Stimulated activated CD8-positive, alpha-beta memory T cell treated with anti-CD3 and anti-CD28 coated beads, Interleukin-7, amount 100 ng/mL, for 48 hours (primary cell): Measurements from ENCODE around the gene COL13A1.

ENCODE experiments used
- DNase-seq, 2 donors: peaks; one replicate each; pipeline ENCODE4 v3.0.0-alpha.2; 2020; ENCODE audit warnings: low read depth in 1 of 2; ENCODE audit errors: extremely low read depth in 1 of 2

Gene COL13A1

GRCh38 chr10:69960988-69961880 is 159.5 kb downstream of the COL13A1 start:
- DNase-seq: no peak

- DNase-seq: no peak
Observed at GRCh38 chr10:69961881-69962745, 160.4 kb downstream of the COL13A1 start.

DNA sequence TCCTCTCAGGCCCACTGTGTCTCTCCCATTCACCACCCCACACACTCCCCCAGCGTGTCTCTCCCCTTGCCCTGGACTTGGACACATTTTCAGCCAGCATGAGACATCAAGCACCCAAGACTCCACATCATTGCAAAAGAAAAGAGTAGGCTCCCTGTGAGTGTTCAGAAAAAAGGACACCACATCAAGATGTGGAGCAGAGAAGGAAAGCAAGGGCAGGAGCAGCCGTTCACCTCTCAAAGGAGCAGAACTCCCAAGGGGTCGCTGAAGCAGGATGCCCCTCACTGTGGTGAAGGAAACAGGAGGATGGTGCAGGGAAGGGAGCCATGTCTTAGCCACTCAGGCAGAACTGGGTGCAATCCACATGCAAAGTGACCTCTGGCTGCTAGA is 161.0 kb downstream of the COL13A1 start:
- no peak for DNase-seq

DNA sequence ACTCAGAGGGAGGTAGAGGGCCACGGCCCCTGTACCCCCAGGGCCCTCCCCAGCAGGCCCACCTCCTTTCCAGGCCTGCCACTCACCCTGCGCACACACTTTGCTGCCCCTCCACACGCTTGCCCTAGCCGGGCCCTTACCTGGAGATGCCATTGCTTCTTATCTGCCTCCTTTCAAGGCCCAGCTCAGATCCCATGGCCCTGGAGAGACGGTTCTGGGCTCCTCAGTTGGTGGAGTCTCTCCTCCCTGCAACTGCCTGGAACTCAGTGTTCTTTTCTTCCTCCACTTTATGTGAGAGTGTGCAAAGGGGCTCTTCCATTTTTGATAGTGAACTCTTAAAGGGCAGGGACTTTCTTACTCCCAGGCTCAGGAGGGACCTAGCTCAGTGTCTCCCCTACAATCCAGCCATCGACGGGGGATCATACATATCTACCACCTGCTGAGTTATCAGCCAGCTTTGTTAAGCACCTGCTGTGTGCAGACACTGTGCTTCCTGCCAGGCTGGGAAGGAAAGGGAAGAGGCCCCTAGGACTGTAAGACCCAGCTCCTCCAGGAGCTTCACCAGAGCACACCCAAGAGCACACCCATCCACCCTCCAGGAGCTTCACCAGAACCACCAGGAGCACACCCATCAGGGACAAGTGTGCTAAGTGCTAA is 161.6 kb downstream of the COL13A1 start:
- no peak for DNase-seq

DNA sequence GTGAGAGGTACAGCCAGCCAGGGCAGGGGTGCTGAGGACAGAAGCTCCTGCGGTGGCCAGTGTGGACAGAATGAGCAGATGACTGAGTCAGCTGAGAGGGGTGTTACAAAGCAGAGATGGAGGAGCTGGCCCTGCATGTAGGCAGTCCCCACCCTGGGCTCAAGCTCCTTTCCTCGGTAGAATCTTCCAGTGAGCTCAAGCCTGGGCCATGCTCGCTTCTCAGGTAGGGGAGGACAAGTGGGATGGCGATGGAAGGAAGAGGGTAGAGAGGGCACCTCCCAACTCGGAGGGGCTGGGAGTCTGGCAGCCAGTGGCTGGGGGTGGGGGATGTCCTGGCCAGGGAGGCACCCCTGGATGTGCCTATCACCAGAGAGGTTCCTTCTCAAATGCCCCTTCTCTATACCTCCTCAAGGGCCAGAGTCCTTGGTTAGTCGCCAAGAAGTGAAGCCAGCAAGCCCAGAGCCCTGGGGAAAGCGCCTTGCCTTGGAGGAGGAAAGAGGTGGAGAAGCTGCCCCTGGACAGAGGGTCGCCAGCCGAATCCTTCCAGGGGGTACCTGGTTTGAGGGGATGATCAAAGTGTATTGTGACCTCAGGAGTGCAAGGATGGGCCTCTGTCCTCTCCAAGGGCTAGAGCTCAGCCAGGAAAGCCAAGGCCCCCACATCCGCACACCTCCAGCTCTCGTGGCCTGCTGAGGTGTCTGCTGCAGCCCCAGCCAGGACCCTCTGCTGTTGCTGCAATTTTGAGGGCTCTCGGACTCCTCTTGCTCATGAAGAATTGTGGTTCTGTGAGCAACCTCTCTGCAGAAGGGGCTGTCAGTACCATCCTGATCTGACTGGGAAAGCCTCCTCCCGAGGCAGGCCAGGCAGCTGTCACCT is 162.4 kb downstream of the COL13A1 start:
- DNase-seq: no peak

- no peak for DNase-seq
Observed at GRCh38 chr10:69965086-69965485, 163.4 kb downstream of the COL13A1 start.

GRCh38 chr10:69965919-69966662 is 164.4 kb downstream of the COL13A1 start:
- no peak for DNase-seq

DNA sequence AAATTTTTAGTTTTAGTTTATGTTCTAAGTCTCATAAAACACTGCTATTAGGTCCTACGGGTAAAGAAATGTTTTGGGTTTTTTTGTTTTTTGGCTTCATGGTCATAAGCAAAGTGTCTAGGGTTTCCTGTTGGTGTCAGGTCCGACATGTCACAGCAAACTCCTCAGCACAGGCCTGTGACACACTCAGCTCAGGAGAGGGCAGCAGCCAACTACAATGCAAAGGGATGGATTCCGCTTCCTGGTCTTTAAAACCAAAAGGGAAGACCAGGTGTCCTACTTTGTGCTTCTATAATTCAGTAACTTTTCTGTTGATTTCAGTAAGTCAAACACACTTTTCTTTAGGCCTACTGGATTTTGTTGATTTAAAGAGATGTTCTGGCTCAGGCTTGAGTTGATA is 167.1 kb downstream of the COL13A1 start:
- DNase-seq: no peak

GRCh38 chr10:69969977-69970376 is 168.3 kb downstream of the COL13A1 start:
- DNase-seq: no peak

- DNase-seq: no peak
Observed at GRCh38 chr10:69972981-69973397, 171.3 kb downstream of the COL13A1 start.

DNA sequence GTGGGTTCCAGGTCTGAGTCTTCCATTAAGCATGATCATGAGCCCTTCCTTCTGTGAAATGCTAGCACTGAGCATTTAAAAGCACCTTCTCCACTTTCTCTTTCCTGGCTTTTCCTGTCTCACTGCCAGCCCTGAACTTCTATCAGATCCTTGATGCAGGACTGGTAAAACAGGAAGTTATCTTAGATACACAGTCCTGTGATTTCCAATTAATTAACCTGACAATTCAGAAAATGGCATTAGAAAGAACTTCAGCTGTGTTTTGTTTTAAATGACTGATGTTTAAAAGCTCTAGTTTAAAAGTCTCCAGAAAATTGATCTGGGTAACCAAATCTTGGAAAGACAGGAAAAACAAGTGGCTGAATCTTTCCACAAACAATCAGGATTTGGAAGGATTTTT is 172.0 kb downstream of the COL13A1 start:
- no peak for DNase-seq

GRCh38 chr10:69974551-69975155 is 172.9 kb downstream of the COL13A1 start:
- no peak for DNase-seq

- DNase-seq: no peak
Observed at GRCh38 chr10:69976795-69977546, 175.3 kb downstream of the COL13A1 start.

GRCh38 chr10:69979174-69979573 is 177.5 kb downstream of the COL13A1 start:
- no peak for DNase-seq

DNA sequence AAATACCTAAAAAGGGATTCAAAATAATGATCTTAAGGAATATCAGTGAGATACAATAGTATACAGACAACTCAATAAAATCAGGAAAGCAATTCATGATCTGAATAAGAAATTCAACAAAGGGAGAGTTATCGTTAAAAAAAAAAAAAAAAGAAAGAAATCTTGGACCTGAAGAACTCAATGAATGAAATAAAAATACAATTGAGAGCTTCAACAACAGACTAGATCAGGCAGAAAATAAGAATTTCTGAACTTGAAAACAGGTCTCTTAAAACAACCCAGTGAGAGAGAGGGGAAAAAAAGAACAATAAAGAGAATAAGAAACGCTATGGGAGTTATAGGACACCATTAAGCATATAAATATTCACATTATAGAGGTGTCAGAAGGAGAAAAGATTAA is 179.0 kb downstream of the COL13A1 start:
- DNase-seq: no peak

GRCh38 chr10:69988094-69988493 is 186.4 kb downstream of the COL13A1 start:
- DNase-seq: no peak

- no peak for DNase-seq
Observed at GRCh38 chr10:69991151-69991550, 189.4 kb downstream of the COL13A1 start.

DNA sequence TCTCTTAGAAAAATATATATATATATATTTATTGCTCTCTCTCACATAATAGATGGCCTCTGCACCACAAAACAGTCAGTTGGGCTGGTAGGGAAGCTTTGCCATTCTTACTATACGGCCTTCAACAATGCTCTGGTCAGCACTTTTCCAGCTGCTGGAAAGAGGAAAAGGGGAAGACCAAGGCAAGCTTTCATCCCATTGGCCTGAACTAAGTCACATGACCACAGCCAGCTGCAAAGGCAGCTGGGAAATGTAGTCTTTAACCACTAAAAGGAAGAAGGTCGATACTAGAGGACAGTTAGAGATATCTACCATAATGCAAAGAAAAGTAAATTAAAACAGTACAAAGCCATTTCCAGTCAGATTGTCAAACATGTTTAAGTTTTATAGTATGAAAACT is 192.6 kb downstream of the COL13A1 start:
- DNase-seq: no peak

DNA sequence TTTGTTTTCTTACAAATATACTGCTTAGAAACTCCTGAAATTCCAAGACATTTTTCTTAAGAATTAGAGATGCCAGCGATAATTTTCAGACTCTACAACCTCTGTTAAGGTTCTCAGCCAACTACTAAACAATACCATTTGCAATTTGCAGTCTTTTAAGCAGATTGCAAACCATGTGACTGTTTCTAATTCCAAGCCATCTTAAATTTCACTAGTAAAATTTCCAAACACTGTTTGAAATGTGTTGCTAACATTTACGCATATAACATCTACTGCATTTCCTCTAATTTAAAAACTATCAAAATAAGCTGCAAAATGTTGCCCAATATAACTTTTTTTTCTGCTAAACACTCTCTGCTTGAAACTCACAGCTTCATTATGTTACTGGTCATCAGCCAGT is 194.9 kb downstream of the COL13A1 start:
- no peak for DNase-seq
